ENCODE data around the gene SRPK1.
A peak's percentile ranks its signal among the peaks of the same experiment; 100 is the strongest.
"Not testable (repeated sequence)": the region's sequence is repeated elsewhere in the genome, so short reads cannot be mapped to it uniquely, and the experiment has no call there.

SRPK1 gene

DNA sequence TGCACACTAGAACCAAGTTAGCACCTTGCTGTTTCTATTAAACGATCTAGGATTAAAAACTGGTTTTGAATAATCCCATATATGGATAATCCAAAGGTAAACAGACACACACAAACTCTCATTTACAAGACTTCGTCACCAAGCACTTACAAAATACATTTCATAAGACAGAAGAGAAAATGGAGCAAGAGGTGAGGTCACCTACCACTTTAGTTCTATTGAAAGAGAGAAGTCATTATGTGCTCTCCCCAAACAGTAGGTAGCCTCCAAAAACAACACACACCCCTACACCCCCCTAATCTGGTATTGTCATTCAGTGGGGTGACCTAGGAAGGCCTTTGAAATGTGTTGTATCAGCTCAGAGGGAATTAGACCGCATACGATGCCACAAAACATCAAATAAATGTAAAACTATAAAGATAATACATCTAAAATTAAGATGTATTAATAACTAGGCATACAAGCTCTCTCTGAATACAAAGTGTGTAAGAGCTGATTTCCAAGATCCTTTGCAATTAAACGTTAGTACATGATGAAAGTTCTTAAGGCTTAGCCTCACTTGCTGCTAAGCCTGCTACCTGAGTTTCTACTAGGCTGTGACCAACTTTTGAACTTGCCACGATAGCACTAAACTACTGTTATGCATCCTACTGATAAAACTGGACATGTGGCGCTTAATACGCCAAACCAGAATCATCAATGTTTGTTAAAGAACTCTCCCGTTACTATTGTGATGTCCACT is 1.6 kb downstream of the SRPK1 start:
- peaks cover 39% of the 10 kb centered on the region for H3K36me3 Mint-ChIP-seq (ENCODE audit: low read depth)
- H3K27ac Mint-ChIP-seq = peak overlapping the region; percentile 98
- peak overlapping the region; percentile 98 for H3K4me3 Mint-ChIP-seq
- peaks cover 42% of the 10 kb centered on the region for H3K4me1 Mint-ChIP-seq (ENCODE audit: low read depth)
- H3K9me3 Mint-ChIP-seq = no peaks in the 10 kb centered on the region
- no peaks in the 10 kb centered on the region for H3K27me3 Mint-ChIP-seq

GRCh38 chr6:35916893-35917292 is 4.0 kb downstream of the SRPK1 start:
- Mint-ChIP-seq H3K36me3 (ENCODE audit: low read depth) (peaks cover 63% of the 10 kb centered on the region), H3K4me3 (peak overlapping the region; percentile 98)
- not testable (repeated sequence) for H3K9me3 Mint-ChIP-seq

GRCh38 chr6:35916056-35916455 is 4.8 kb downstream of the SRPK1 start:
- peaks cover 1% of the 10 kb centered on the region for H3K9me3 Mint-ChIP-seq
- H3K4me3 Mint-ChIP-seq = no peak overlapping the region
- H3K27ac Mint-ChIP-seq = no peak overlapping the region
- H3K4me1 Mint-ChIP-seq (ENCODE audit: low read depth) = peaks cover 34% of the 10 kb centered on the region
- H3K27me3 Mint-ChIP-seq = no peaks in the 10 kb centered on the region
- H3K36me3 Mint-ChIP-seq (ENCODE audit: low read depth) = peaks cover 71% of the 10 kb centered on the region

More at GRCh38 chr6:35916893-35917292, 4.0 kb downstream of the SRPK1 start:
- H3K27me3 Mint-ChIP-seq, H3K27ac Mint-ChIP-seq: not testable (repeated sequence)
- H3K4me1 Mint-ChIP-seq (ENCODE audit: low read depth) = peaks cover 39% of the 10 kb centered on the region

DNA sequence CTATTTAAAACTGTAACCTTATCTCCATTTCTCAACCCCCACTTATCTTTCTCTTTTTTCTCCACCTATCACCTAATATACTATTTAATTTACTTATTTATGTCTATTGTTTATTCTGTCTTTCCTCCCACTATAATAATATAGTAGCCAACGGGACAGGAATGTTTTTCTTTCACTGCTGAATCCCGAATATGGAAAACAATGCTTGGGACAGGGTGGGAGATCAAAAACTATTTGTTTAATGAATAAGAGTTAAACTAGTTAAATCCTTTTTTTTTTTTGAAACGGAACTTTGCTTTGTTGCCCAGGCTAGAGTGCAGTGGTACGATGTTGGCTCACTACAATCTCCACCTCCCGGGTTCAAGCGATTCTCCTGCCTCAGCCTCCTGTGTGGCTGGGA is 6.4 kb downstream of the SRPK1 start:
- Mint-ChIP-seq H3K4me3 (no peak overlapping the region), H3K27me3 (no peaks in the 10 kb centered on the region), H3K36me3 (ENCODE audit: low read depth) (peaks cover 79% of the 10 kb centered on the region), H3K4me1 (ENCODE audit: low read depth) (peaks cover 29% of the 10 kb centered on the region), H3K27ac (no peak overlapping the region), H3K9me3 (peaks cover 9% of the 10 kb centered on the region)

DNA sequence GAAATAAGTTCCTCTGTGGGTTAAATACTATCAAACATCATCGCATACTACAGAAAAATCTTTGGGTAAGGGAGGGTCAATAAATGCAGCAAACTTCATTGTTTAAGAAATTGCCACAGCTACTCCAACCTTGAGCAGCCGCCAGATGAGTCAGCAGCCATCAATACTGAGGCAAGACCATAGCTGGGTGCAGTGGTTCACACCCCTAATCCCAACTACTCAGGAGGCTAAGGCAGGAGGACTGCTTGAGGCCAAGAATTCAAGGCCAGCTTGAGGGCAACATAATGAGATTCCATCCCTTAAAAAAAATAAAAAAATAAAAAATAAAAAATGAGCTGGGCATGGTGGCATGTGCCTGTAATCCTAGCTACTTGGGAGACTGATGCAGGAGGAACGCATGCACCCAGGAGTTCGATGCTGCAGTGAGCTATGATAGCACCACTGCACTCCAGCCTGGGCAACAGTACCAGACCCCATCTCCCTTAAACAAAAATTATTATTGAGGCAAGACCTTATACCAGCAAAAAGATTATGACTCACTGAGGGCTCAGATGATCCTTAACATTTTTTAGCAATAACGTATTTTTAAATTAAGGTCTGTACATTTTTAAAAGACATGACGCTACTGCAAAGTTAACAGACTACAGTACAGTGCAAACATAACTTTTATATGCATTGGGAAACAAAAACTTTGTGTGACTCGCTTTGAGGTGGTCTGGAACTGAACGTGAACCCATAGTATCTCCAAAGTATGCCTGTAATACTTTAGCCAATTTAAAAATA is 8.8 kb downstream of the SRPK1 start:
- Mint-ChIP-seq H3K9me3 (peaks cover 19% of the 10 kb centered on the region), H3K36me3 (ENCODE audit: low read depth) (peaks cover 77% of the 10 kb centered on the region), H3K4me3 (no peak overlapping the region), H3K27ac (no peak overlapping the region), H3K4me1 (ENCODE audit: low read depth) (peaks cover 11% of the 10 kb centered on the region), H3K27me3 (no peaks in the 10 kb centered on the region)

GRCh38 chr6:35909571-35909970 is 11.3 kb downstream of the SRPK1 start:
- Mint-ChIP-seq H3K4me1 (ENCODE audit: low read depth) (peaks cover 18% of the 10 kb centered on the region), H3K9me3 (peaks cover 19% of the 10 kb centered on the region), H3K36me3 (ENCODE audit: low read depth) (peaks cover 87% of the 10 kb centered on the region)
- H3K27me3 Mint-ChIP-seq, H3K4me3 Mint-ChIP-seq, H3K27ac Mint-ChIP-seq: not testable (repeated sequence)

GRCh38 chr6:35908753-35909401 is 12.0 kb downstream of the SRPK1 start:
- peaks cover 21% of the 10 kb centered on the region for H3K4me1 Mint-ChIP-seq (ENCODE audit: low read depth)
- not testable (repeated sequence) for H3K4me3 Mint-ChIP-seq, H3K27ac Mint-ChIP-seq, H3K27me3 Mint-ChIP-seq
- peaks cover 19% of the 10 kb centered on the region for H3K9me3 Mint-ChIP-seq
- peaks cover 85% of the 10 kb centered on the region for H3K36me3 Mint-ChIP-seq (ENCODE audit: low read depth)

DNA sequence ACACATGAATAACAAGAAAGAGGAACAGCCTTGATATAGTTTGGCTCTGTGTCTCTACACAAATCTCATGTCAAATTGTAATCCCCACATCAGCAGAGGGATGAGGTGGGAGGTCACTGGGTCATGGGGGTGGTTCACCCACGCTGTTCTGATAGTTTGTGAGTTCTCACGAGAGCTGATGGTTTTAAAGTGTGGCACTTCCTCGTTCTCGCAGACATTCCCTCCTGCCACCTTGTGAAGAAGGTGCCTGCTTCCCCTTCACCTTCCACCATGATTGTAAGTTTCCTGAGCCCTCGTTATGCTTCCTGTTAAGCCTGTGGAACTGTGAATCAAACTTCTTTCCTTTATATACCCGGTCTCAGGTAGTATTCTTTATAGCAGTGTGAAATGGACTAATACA is 13.1 kb downstream of the SRPK1 start:
- H3K9me3 Mint-ChIP-seq = peaks cover 19% of the 10 kb centered on the region
- peaks cover 82% of the 10 kb centered on the region for H3K36me3 Mint-ChIP-seq (ENCODE audit: low read depth)
- H3K4me1 Mint-ChIP-seq (ENCODE audit: low read depth) = peaks cover 23% of the 10 kb centered on the region
- no peaks in the 10 kb centered on the region for H3K27me3 Mint-ChIP-seq
- H3K4me3 Mint-ChIP-seq = no peak overlapping the region
- no peak overlapping the region for H3K27ac Mint-ChIP-seq

DNA sequence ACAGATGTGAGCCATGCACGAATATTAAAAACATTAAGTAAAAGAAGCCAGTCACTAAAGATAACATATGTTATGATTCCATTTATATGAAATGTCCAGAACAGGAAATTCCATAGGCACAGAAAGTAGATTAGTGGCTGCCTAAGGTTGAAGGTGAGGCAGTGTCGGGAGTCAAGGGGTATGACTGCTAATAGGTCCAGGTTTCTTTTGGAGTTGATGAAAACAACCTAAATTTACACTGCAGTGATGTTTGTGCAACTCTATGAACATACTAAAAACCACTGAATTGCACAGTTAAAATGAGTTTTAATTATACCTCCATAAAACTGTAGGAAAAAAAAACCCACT is 14.4 kb downstream of the SRPK1 start:
- Mint-ChIP-seq H3K9me3 (peaks cover 19% of the 10 kb centered on the region), H3K27ac (no peak overlapping the region), H3K27me3 (no peaks in the 10 kb centered on the region), H3K4me3 (no peak overlapping the region), H3K4me1 (ENCODE audit: low read depth) (peaks cover 22% of the 10 kb centered on the region), H3K36me3 (ENCODE audit: low read depth) (peaks cover 77% of the 10 kb centered on the region)

DNA sequence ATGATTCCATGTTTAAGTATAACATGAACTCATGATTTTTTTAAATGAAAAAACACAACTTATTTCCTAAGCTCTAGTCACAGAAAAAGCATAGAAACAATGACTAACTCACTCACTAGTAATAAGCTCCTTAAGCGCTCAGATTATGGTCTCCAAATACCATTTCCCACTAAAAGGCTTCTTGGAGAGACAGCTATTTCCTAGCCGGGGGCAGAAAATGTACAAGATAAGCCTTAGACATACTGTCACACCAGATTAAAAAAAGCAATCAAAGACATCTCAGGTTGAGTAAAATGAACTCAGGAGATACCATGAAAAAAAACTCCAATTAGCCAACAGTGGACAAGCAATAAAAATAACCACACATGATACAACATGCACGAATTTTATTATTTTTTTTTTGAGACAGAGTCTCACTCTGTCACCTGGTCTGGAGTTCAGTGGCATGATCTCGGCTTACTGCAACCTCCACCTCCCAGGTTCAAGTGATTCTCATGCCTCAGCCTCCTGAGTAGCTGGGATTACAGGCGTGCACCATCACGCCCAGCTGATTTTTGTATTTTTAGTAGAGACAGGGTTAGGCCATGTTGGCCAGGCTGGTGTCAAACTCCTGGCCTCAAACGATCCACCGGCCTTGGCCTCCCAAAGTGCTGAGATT is 14.9 kb downstream of the SRPK1 start:
- Mint-ChIP-seq H3K4me3 (no peak overlapping the region), H3K36me3 (ENCODE audit: low read depth) (peaks cover 77% of the 10 kb centered on the region), H3K27me3 (no peaks in the 10 kb centered on the region), H3K9me3 (peaks cover 18% of the 10 kb centered on the region), H3K4me1 (ENCODE audit: low read depth) (peaks cover 22% of the 10 kb centered on the region), H3K27ac (no peak overlapping the region)

DNA sequence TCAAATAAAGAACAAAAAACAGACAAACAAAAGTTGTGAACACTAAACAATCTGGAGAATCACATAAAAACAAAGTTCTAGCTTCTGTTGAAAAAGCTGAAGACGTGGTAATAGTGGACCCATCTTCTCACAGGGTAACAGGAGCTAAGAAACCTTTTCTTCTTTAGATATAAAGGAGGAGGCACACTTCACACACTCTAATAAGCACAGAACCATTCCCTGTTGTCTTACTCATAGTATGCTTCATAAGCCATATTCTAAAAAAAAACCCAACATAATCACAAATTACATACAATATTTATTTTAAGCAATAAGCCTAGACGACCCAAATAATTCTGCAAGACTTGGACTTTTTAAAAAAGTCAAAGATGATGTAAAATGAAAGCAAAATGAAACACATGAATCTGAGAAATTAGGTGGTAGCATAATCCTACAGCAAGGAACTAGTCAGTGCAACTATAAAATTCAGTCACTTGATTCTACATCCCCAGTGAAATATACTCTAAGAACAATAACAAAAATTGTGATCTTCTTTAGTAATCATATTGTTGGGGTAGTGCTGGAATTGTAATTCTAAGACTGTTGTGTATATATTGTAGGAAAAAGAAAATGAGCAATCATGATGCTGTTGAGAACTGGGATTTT is 15.6 kb downstream of the SRPK1 start:
- H3K36me3 Mint-ChIP-seq (ENCODE audit: low read depth) = peaks cover 77% of the 10 kb centered on the region
- H3K4me1 Mint-ChIP-seq (ENCODE audit: low read depth) = peaks cover 22% of the 10 kb centered on the region
- no peak overlapping the region for H3K27ac Mint-ChIP-seq
- no peak overlapping the region for H3K4me3 Mint-ChIP-seq
- H3K9me3 Mint-ChIP-seq = peaks cover 14% of the 10 kb centered on the region
- H3K27me3 Mint-ChIP-seq = no peaks in the 10 kb centered on the region

DNA sequence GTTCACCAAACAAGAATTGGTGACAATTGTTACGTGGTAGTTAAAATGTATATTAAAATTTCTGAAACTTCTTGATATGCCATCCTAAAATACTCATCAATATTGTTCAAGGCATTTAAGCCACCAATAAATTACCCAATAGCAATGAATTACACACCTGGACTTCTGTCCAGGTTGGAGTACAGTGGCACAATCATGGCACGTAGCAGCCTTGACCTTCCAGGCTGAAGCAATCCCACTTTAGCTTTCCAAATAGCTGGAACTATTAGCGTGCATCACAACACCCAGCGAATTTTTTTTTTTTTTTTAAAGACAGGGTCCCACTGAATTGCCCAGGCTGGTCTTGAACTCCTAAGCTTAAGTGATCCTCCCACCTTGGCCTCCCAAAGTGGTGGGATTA is 17.2 kb downstream of the SRPK1 start:
- peaks cover 4% of the 10 kb centered on the region for H3K9me3 Mint-ChIP-seq
- H3K4me1 Mint-ChIP-seq (ENCODE audit: low read depth) = peaks cover 22% of the 10 kb centered on the region
- H3K27ac Mint-ChIP-seq = no peak overlapping the region
- peaks cover 74% of the 10 kb centered on the region for H3K36me3 Mint-ChIP-seq (ENCODE audit: low read depth)
- no peaks in the 10 kb centered on the region for H3K27me3 Mint-ChIP-seq
- H3K4me3 Mint-ChIP-seq = no peak overlapping the region

- Mint-ChIP-seq H3K4me3 (no peak overlapping the region), H3K27me3 (no peaks in the 10 kb centered on the region), H3K27ac (no peak overlapping the region), H3K4me1 (ENCODE audit: low read depth) (peaks cover 8% of the 10 kb centered on the region), H3K36me3 (ENCODE audit: low read depth) (peaks cover 70% of the 10 kb centered on the region), H3K9me3 (no peaks in the 10 kb centered on the region)
These were observed 20.4 kb downstream of the SRPK1 start for GRCh38 chr6:35900448-35900847.

DNA sequence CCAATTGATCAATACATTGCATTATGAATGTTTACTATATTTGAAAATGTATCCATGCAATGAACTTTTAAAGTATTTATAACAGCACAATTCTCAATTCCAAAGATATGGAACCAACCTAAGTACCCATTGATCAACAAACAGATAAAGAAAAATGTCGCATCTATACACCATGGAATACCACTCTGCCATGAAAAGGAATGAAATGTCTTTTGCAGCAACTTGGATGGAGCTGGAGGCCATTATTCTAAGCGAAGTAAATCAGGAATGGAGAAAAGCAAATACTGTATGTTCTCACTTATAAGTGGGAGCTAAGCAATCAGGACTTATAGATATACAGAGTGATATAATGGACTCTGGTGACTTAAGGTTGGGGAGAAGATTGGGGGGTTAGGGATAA is 22.9 kb downstream of the SRPK1 start:
- H3K27ac Mint-ChIP-seq = no peak overlapping the region

More for the DNA sequence above, 22.9 kb downstream of the SRPK1 start:
- H3K4me1 Mint-ChIP-seq (ENCODE audit: low read depth) = peaks cover 9% of the 10 kb centered on the region
- no peak overlapping the region for H3K4me3 Mint-ChIP-seq
- H3K9me3 Mint-ChIP-seq = no peaks in the 10 kb centered on the region
- H3K36me3 Mint-ChIP-seq (ENCODE audit: low read depth) = peaks cover 72% of the 10 kb centered on the region
- H3K27me3 Mint-ChIP-seq = no peaks in the 10 kb centered on the region
